HUES6 (cell line): ENCODE data around the gene JAG2.
A peak's percentile ranks its signal among the peaks of the same experiment; 100 is the strongest.

Source experiments
- H3K27ac ChIP-seq: 2 replicates; pipeline ENCODE4 v1.7.0; 2013; ENCODE audit warnings: low read depth, mild to moderate bottlenecking, low read length, inconsistent platforms
- H3K27me3 ChIP-seq: 2 replicates; pipeline ENCODE4 v1.6.1; 2013; ENCODE audit warnings: low read length; ENCODE audit not compliant: control insufficient read depth, insufficient read depth
- H3K36me3 ChIP-seq: 2 replicates; pipeline ENCODE4 v1.6.1; 2013; ENCODE audit warnings: low read length; ENCODE audit not compliant: control insufficient read depth, insufficient read depth
- H3K4me1 ChIP-seq: 2 replicates; pipeline ENCODE4 v1.6.1; 2013; ENCODE audit warnings: low read length; ENCODE audit not compliant: control insufficient read depth, insufficient read depth
- H3K4me3 ChIP-seq: 2 replicates; pipeline ENCODE4 v1.5.1; 2013; ENCODE audit warnings: low read depth, low read length
- H3K9ac ChIP-seq: one replicate; pipeline ENCODE4 v1.6.1; 2013; ENCODE audit warnings: mild to moderate bottlenecking, low read length
- H3K9me3 ChIP-seq: 2 replicates; pipeline ENCODE4 v1.6.1; 2013; ENCODE audit warnings: low read depth, low read length; ENCODE audit not compliant: control insufficient read depth, insufficient read depth

Gene JAG2

GRCh38 chr14:105171004-105171673, 2.6 kb upstream of the JAG2 start:
- peaks cover 19% of the 10 kb centered on the region for H3K4me1 ChIP-seq
- H3K9me3 ChIP-seq: no peaks in the 10 kb centered on the region
- H3K27me3 ChIP-seq: peaks cover 25% of the 10 kb centered on the region
- no peak overlapping the region for H3K9ac ChIP-seq
- H3K27ac ChIP-seq: no peak overlapping the region
- H3K36me3 ChIP-seq: 0 out of 2 replicates have a peak, but pooled peaks cover under 1% of the 10 kb centered on the region
- H3K4me3 ChIP-seq: no peak overlapping the region

- Histone ChIP-seq H3K4me1 (peaks cover 29% of the 10 kb centered on the region), H3K9me3 (no peaks in the 10 kb centered on the region), H3K27me3 (peaks cover 29% of the 10 kb centered on the region), H3K36me3 (no peaks in the 10 kb centered on the region), H3K9ac (no peak overlapping the region), H3K4me3 (no peak overlapping the region), H3K27ac (no peak overlapping the region)
Observed at GRCh38 chr14:105169776-105170655, 1.4 kb upstream of the JAG2 start.

- no peaks in the 10 kb centered on the region for H3K9me3 ChIP-seq
- no peaks in the 10 kb centered on the region for H3K36me3 ChIP-seq
- no peak overlapping the region for H3K27ac ChIP-seq
- H3K9ac ChIP-seq: no peak overlapping the region
- H3K4me3 ChIP-seq: peak overlapping the region; percentile 60
- peaks cover 33% of the 10 kb centered on the region for H3K4me1 ChIP-seq
- H3K27me3 ChIP-seq: peaks cover 29% of the 10 kb centered on the region
Observed at GRCh38 chr14:105168979-105169507, 467 bp upstream of the JAG2 start.

- Histone ChIP-seq H3K9ac (peak overlapping the region; percentile 23), H3K4me3 (peak overlapping the region; percentile 65), H3K36me3 (no peaks in the 10 kb centered on the region), H3K4me1 (peaks cover 36% of the 10 kb centered on the region), H3K27ac (no peak overlapping the region), H3K9me3 (no peaks in the 10 kb centered on the region), H3K27me3 (peaks cover 29% of the 10 kb centered on the region)
Observed at GRCh38 chr14:105168093-105168420, 519 bp downstream of the JAG2 start.

- Histone ChIP-seq H3K9ac (peak overlapping the region; percentile 23), H3K4me1 (peaks cover 42% of the 10 kb centered on the region), H3K9me3 (no peaks in the 10 kb centered on the region), H3K4me3 (peak overlapping the region; percentile 65), H3K27me3 (peaks cover 29% of the 10 kb centered on the region), H3K27ac (no peak overlapping the region), H3K36me3 (no peaks in the 10 kb centered on the region)
Observed at GRCh38 chr14:105167303-105168092, 1.1 kb downstream of the JAG2 start.

- H3K36me3 ChIP-seq: no peaks in the 10 kb centered on the region
- peaks cover 29% of the 10 kb centered on the region for H3K27me3 ChIP-seq
- H3K9ac ChIP-seq: no peak overlapping the region
- no peaks in the 10 kb centered on the region for H3K9me3 ChIP-seq
- H3K4me1 ChIP-seq: peaks cover 42% of the 10 kb centered on the region
- no peak overlapping the region; the same call in 1 of the 2 replicates for H3K4me3 ChIP-seq
- H3K27ac ChIP-seq: no peak overlapping the region
Observed at GRCh38 chr14:105166571-105167302, 1.8 kb downstream of the JAG2 start.

- Histone ChIP-seq H3K9ac (no peak overlapping the region), H3K27me3 (peaks cover 29% of the 10 kb centered on the region), H3K27ac (no peak overlapping the region), H3K36me3 (no peaks in the 10 kb centered on the region), H3K4me1 (peaks cover 36% of the 10 kb centered on the region), H3K4me3 (no peak overlapping the region), H3K9me3 (no peaks in the 10 kb centered on the region)
Observed at GRCh38 chr14:105165761-105166485, 2.7 kb downstream of the JAG2 start.

- H3K9ac ChIP-seq: no peak overlapping the region
- peaks cover 29% of the 10 kb centered on the region for H3K27me3 ChIP-seq
- no peaks in the 10 kb centered on the region for H3K9me3 ChIP-seq
- H3K4me1 ChIP-seq: peaks cover 30% of the 10 kb centered on the region
- H3K27ac ChIP-seq: no peak overlapping the region
- no peak overlapping the region for H3K4me3 ChIP-seq
- no peaks in the 10 kb centered on the region for H3K36me3 ChIP-seq
Observed at GRCh38 chr14:105165134-105165704, 3.4 kb downstream of the JAG2 start.

- no peak overlapping the region for H3K27ac ChIP-seq
- H3K36me3 ChIP-seq: no peaks in the 10 kb centered on the region
- no peak overlapping the region for H3K9ac ChIP-seq
- peaks cover 22% of the 10 kb centered on the region; the same call in 1 of the 2 replicates for H3K4me1 ChIP-seq
- no peak overlapping the region for H3K4me3 ChIP-seq
- no peaks in the 10 kb centered on the region for H3K9me3 ChIP-seq
- peaks cover 20% of the 10 kb centered on the region for H3K27me3 ChIP-seq
Observed at GRCh38 chr14:105163040-105163742, 5.4 kb downstream of the JAG2 start.
